ENCODE data around the gene FHAD1. TPM values are rescaled to one million over a fixed set of nuclear protein-coding genes. Genes with fewer than 3 reads are reported as not detected.
A peak's percentile ranks its signal among the peaks of the same experiment; 100 is the strongest.

The FHAD1 gene
- total and polyA plus RNA-seq, 2 experiments from 2014 or later, result 0.13 to 0.68 TPM

DNA sequence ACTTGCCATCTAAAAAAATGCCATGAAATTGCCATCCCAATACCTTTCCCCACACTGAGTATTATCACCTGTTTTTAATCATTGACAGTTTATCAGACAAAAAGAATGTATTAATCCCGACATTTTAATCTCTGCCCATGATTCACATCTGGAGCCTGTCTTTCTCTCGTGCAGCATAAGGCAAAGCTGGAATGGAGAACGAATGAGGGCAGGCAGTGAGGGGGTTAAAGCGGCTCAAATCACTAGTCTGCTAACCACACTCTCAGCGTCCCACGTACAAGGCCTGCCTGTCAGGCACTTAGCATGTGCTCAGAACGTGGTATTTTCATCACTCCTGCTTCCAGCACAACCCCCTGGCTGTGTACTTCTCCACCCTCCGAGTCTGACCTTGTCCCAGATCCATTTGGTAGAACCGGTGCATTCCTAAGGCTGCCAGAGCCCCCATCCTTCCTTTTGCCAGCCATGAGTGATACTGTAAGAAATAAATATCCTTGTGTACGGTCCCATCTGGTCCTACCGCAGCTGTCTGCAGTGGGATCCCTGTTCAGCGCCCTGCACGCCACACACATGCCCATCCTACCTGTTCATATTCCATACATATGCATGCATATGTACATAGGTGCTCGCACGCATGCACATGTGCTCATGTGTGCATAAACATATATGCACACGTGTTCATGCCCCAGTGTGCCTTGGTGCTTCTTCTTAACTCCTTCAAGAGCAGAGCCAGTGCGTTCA is 34.6 kb upstream of the FHAD1 start:
- no peaks in the 10 kb centered on the region for H3K27me3 ChIP-seq
- peaks cover 4% of the 10 kb centered on the region for H4K20me1 ChIP-seq (ENCODE audit: insufficient read depth, poor library complexity, severe bottlenecking)
- no peaks in the 10 kb centered on the region for H3K36me3 ChIP-seq (replicated peaks; ENCODE audit: insufficient read depth, low read depth)
- DNase-seq (ENCODE audit: low spot score), result no peak
- H3K4me1 ChIP-seq (ENCODE audit: insufficient read depth), result peaks cover 41% of the 10 kb centered on the region
- TF ChIP-seq EZH2phosphoT487 (IDR thresholded peaks at IDR 0.05; ENCODE audit: low read depth, severe bottlenecking, unreplicated experiment), result no peak
- TF ChIP-seq, protein P1, sequence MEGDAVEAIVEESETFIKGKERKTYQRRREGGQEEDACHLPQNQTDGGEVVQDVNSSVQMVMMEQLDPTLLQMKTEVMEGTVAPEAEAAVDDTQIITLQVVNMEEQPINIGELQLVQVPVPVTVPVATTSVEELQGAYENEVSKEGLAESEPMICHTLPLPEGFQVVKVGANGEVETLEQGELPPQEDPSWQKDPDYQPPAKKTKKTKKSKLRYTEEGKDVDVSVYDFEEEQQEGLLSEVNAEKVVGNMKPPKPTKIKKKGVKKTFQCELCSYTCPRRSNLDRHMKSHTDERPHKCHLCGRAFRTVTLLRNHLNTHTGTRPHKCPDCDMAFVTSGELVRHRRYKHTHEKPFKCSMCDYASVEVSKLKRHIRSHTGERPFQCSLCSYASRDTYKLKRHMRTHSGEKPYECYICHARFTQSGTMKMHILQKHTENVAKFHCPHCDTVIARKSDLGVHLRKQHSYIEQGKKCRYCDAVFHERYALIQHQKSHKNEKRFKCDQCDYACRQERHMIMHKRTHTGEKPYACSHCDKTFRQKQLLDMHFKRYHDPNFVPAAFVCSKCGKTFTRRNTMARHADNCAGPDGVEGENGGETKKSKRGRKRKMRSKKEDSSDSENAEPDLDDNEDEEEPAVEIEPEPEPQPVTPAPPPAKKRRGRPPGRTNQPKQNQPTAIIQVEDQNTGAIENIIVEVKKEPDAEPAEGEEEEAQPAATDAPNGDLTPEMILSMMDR (IDR thresholded peaks at IDR 0.05; ENCODE audit: poor library complexity), result no peak
- TF ChIP-seq EZH2 (IDR thresholded peaks at IDR 0.05; ENCODE audit: borderline replicate concordance), result no peak
- H3K9me3 ChIP-seq (ENCODE audit: low read depth), result no peaks in the 10 kb centered on the region
- H3K9me2 ChIP-seq (replicated peaks; ENCODE audit: insufficient read depth), result no peaks in the 10 kb centered on the region
- no peak overlapping the region for H3K4me2 ChIP-seq
- 64% methylated on average over 17 of the region's 17 CpGs for WGBS (ENCODE audit: low lambda C conversion rate, missing lambda C conversion rate)
- H3K27ac ChIP-seq, result peak overlapping the region; percentile 81
- peaks cover 33% of the 10 kb centered on the region for H3K79me2 ChIP-seq
- H3K4me3 ChIP-seq, result no peak overlapping the region
- H2AFZ ChIP-seq, result no peak overlapping the region

DNA sequence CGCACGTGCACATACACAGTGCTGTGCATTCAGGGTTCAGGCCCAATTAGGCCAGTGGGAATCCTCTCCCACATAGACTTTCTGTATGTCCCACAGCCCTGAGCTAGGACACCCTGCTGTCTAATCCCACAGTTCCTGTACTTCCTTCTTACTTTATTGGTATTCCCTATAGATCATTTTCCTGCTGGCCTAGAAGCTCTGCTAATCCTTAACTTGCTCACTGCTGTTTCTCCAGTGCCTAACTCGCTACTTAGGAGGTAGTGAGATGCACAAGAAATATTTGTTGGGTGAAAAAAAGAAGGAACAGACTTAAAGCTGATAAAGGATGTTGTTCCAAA is 34.1 kb upstream of the FHAD1 start:
- H3K4me2 ChIP-seq, result peak overlapping the region; percentile 33
- no peaks in the 10 kb centered on the region for H3K27me3 ChIP-seq
- H3K9me3 ChIP-seq (ENCODE audit: low read depth), result no peaks in the 10 kb centered on the region
- no peaks in the 10 kb centered on the region for H3K9me2 ChIP-seq (replicated peaks; ENCODE audit: insufficient read depth)
- peaks cover 36% of the 10 kb centered on the region for H3K4me1 ChIP-seq (ENCODE audit: insufficient read depth)
- H3K36me3 ChIP-seq (replicated peaks; ENCODE audit: insufficient read depth, low read depth), result no peaks in the 10 kb centered on the region
- H4K20me1 ChIP-seq (ENCODE audit: insufficient read depth, poor library complexity, severe bottlenecking), result peaks cover 4% of the 10 kb centered on the region
- no peak for TF ChIP-seq EZH2 (IDR thresholded peaks at IDR 0.05; ENCODE audit: borderline replicate concordance)
- TF ChIP-seq EZH2phosphoT487 (IDR thresholded peaks at IDR 0.05; ENCODE audit: low read depth, severe bottlenecking, unreplicated experiment), result no peak
- TF ChIP-seq, protein P1 (IDR thresholded peaks at IDR 0.05; ENCODE audit: poor library complexity), result no peak
- no peak for DNase-seq (ENCODE audit: low spot score)
- peaks cover 32% of the 10 kb centered on the region for H3K79me2 ChIP-seq
- WGBS (ENCODE audit: low lambda C conversion rate, missing lambda C conversion rate), result 76% methylated on average over 3 of the region's 3 CpGs
- H2AFZ ChIP-seq, result no peak overlapping the region
- peak overlapping the region; percentile 81 for H3K27ac ChIP-seq
- no peak overlapping the region for H3K4me3 ChIP-seq

DNA sequence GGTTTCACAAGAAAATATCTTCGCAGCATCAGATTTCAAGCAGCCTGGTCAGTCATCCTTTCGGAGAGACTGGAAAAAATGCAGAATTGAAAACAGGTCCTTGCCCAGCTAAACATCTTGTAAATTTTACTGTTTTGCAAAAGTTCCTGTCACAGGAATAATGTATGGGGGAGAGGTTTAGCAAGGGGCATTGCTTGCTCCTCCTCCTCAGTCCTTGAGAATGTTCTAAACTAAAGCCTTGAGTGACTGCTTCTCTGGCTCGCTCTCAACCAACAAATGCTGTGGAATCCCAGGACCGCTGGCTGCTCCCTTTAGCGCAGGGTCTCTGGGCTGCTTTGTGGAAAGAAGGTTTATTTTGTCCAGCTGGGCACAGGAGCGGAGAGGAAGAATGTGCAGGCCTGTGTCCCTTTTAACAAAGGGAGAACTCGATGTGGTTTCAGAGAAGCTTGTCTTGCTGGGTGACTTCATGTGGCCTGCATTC is 33.6 kb upstream of the FHAD1 start:
- H4K20me1 ChIP-seq (ENCODE audit: insufficient read depth, poor library complexity, severe bottlenecking), result peaks cover 4% of the 10 kb centered on the region
- H3K9me2 ChIP-seq (replicated peaks; ENCODE audit: insufficient read depth), result no peaks in the 10 kb centered on the region
- no peaks in the 10 kb centered on the region for H3K9me3 ChIP-seq (ENCODE audit: low read depth)
- DNase-seq (ENCODE audit: low spot score), result peak; percentile 51
- TF ChIP-seq EZH2 (IDR thresholded peaks at IDR 0.05; ENCODE audit: borderline replicate concordance), result no peak
- H3K4me3 ChIP-seq, result no peak overlapping the region
- peak overlapping the region; percentile 81 for H3K27ac ChIP-seq
- no peaks in the 10 kb centered on the region for H3K36me3 ChIP-seq (replicated peaks; ENCODE audit: insufficient read depth, low read depth)
- H3K4me1 ChIP-seq (ENCODE audit: insufficient read depth), result peaks cover 31% of the 10 kb centered on the region
- H2AFZ ChIP-seq, result no peak overlapping the region
- no peaks in the 10 kb centered on the region for H3K27me3 ChIP-seq
- peaks cover 32% of the 10 kb centered on the region for H3K79me2 ChIP-seq
- 44% methylated on average over 7 of the region's 7 CpGs for WGBS (ENCODE audit: low lambda C conversion rate, missing lambda C conversion rate)
- peak overlapping the region; percentile 33 for H3K4me2 ChIP-seq

DNA sequence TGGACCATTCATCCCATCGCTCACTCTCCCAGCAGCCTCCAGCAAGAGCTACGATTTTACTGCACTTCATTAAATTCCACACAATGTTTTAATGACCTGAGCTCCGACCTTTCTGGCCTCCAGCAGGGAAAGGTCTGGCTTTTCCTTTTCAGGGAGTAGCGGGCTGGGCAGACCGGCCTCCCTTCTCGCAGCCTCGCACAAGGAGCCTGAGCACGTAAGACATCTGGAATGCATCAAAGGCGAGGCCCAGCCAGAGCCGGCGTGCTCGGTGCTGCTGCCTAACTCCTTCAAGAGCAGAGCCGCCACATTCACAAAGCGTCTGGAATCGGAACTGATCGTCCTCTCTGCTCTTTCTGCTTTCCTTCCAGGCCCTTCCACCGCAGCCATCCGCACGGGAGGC is 32.5 kb upstream of the FHAD1 start:
- peak overlapping the region; percentile 7 for H2AFZ ChIP-seq
- DNase-seq (ENCODE audit: low spot score), result peak; percentile 76
- H3K27me3 ChIP-seq, result no peaks in the 10 kb centered on the region
- peak overlapping the region; percentile 81 for H3K27ac ChIP-seq
- TF ChIP-seq EZH2phosphoT487 (IDR thresholded peaks at IDR 0.05; ENCODE audit: low read depth, severe bottlenecking, unreplicated experiment), result no peak
- TF ChIP-seq, protein P1 (IDR thresholded peaks at IDR 0.05; ENCODE audit: poor library complexity), result no peak
- TF ChIP-seq EZH2 (IDR thresholded peaks at IDR 0.05; ENCODE audit: borderline replicate concordance), result no peak
- H3K9me2 ChIP-seq (replicated peaks; ENCODE audit: insufficient read depth), result no peaks in the 10 kb centered on the region
- H4K20me1 ChIP-seq (ENCODE audit: insufficient read depth, poor library complexity, severe bottlenecking), result peaks cover 4% of the 10 kb centered on the region
- no peak overlapping the region for H3K4me3 ChIP-seq
- no peaks in the 10 kb centered on the region for H3K36me3 ChIP-seq (replicated peaks; ENCODE audit: insufficient read depth, low read depth)
- H3K9me3 ChIP-seq (ENCODE audit: low read depth), result no peaks in the 10 kb centered on the region
- H3K79me2 ChIP-seq, result peaks cover 21% of the 10 kb centered on the region
- H3K4me1 ChIP-seq (ENCODE audit: insufficient read depth), result peaks cover 29% of the 10 kb centered on the region
- peak overlapping the region; percentile 33 for H3K4me2 ChIP-seq
- 26% methylated on average over 19 of the region's 19 CpGs for WGBS (ENCODE audit: low lambda C conversion rate, missing lambda C conversion rate)

Measured in hepatocyte (in vitro differentiated cells).